HL-60 (cell line): ENCODE measurements around the gene CDRT15.

Experiments
- DNase-seq, 2 experiments: peaks; one replicate each; pipeline ENCODE4 v3.0.0-alpha.2; 2010 to 2020; ENCODE audit warnings: low read depth in 1 of 2, low spot score in 1 of 2
- H3K27ac ChIP-seq: fragments of 250-450 bp; sonication (Bioruptor Pico); replicated peaks from 2 replicates; pipeline ENCODE4 v1.5.1; 2020; ENCODE audit warnings: mild to moderate bottlenecking, moderate library complexity
- H3K27me3 ChIP-seq: fragments of 250-450 bp; sonication (Bioruptor Pico); 2 replicates; pipeline ENCODE4 v1.5.1; 2021; ENCODE audit warnings: mild to moderate bottlenecking, moderate library complexity; ENCODE audit not compliant: insufficient read depth, poor library complexity, severe bottlenecking
- H3K4me3 ChIP-seq: replicated peaks from 2 replicates; pipeline ENCODE4 v1.5.1; 2011; ENCODE audit warnings: mild to moderate bottlenecking, control low read depth, low read length; ENCODE audit not compliant: insufficient read depth
- GABPA ChIP-seq: IDR thresholded peaks from 2 replicates; pipeline ENCODE4 v1.6.1; 2012; ENCODE audit warnings: low read depth
- POLR2AphosphoS5 ChIP-seq: IDR thresholded peaks from 2 replicates; pipeline ENCODE4 v1.6.1; 2012; ENCODE audit warnings: low read depth
- SPI1 ChIP-seq: IDR thresholded peaks from 2 replicates; pipeline ENCODE4 v1.6.1; 2012; ENCODE audit warnings: low read depth, mild to moderate bottlenecking, borderline replicate concordance
- TF ChIP-seq, protein P1 (sequence below): IDR thresholded peaks from 2 replicates; pipeline ENCODE4 v1.6.1; 2012; ENCODE audit warnings: low read depth; ENCODE audit not compliant: insufficient replicate concordance
- TF ChIP-seq, protein P2 (sequence below): IDR thresholded peaks from one replicate; pipeline ENCODE4 v1.5.1; 2011; ENCODE audit warnings: low read length, control low read depth, inconsistent platforms; ENCODE audit not compliant: insufficient read depth

CDRT15 gene

DNA sequence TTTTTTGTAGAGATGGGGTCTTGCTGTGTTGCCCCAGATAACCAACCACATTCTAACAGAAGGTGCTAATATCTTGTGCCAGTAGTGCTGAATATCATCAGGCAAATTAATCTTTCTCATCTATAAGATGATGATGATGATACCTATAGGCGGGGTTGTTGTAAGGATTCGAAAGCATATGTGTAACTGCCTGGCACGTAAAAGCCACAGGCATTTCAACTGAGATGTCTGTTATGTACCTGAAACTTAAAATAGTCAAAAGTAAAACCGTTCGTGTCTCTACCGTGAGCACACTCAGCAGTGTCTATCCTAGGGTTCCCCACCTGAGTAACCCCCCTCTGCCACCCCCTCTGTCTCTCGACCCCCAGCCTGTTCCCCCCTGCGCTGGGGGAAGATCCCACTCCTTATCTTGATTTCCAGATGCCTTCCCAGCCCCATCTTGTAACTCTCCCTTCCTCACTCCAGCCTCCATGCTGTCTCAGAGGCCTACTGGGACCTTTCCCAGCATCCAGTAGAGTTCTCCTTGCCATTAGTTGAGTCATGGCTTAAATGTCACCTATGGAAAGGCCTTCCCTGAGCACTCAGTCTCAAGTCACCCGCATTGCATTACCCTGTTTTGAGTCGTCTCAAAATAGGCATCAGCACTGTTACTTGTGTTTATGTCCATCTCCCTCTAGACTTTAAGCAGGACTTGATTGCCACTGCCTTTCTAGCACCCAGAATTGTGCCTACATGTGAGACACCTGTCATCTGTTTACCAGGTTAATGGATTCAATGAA is 34.1 kb downstream of the CDRT15 start:
- no peak overlapping the region for H3K4me3 ChIP-seq
- H3K27ac ChIP-seq, result no peak overlapping the region
- TF ChIP-seq, protein P1, sequence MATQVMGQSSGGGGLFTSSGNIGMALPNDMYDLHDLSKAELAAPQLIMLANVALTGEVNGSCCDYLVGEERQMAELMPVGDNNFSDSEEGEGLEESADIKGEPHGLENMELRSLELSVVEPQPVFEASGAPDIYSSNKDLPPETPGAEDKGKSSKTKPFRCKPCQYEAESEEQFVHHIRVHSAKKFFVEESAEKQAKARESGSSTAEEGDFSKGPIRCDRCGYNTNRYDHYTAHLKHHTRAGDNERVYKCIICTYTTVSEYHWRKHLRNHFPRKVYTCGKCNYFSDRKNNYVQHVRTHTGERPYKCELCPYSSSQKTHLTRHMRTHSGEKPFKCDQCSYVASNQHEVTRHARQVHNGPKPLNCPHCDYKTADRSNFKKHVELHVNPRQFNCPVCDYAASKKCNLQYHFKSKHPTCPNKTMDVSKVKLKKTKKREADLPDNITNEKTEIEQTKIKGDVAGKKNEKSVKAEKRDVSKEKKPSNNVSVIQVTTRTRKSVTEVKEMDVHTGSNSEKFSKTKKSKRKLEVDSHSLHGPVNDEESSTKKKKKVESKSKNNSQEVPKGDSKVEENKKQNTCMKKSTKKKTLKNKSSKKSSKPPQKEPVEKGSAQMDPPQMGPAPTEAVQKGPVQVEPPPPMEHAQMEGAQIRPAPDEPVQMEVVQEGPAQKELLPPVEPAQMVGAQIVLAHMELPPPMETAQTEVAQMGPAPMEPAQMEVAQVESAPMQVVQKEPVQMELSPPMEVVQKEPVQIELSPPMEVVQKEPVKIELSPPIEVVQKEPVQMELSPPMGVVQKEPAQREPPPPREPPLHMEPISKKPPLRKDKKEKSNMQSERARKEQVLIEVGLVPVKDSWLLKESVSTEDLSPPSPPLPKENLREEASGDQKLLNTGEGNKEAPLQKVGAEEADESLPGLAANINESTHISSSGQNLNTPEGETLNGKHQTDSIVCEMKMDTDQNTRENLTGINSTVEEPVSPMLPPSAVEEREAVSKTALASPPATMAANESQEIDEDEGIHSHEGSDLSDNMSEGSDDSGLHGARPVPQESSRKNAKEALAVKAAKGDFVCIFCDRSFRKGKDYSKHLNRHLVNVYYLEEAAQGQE, result no peak
- TF ChIP-seq POLR2AphosphoS5 (no peak), GABPA (no peak), SPI1 (no peak)
- TF ChIP-seq, protein P2, sequence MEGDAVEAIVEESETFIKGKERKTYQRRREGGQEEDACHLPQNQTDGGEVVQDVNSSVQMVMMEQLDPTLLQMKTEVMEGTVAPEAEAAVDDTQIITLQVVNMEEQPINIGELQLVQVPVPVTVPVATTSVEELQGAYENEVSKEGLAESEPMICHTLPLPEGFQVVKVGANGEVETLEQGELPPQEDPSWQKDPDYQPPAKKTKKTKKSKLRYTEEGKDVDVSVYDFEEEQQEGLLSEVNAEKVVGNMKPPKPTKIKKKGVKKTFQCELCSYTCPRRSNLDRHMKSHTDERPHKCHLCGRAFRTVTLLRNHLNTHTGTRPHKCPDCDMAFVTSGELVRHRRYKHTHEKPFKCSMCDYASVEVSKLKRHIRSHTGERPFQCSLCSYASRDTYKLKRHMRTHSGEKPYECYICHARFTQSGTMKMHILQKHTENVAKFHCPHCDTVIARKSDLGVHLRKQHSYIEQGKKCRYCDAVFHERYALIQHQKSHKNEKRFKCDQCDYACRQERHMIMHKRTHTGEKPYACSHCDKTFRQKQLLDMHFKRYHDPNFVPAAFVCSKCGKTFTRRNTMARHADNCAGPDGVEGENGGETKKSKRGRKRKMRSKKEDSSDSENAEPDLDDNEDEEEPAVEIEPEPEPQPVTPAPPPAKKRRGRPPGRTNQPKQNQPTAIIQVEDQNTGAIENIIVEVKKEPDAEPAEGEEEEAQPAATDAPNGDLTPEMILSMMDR, result no peak
- H3K27me3 ChIP-seq, result no peaks in the 10 kb centered on the region
- DNase-seq, result no peak

DNA sequence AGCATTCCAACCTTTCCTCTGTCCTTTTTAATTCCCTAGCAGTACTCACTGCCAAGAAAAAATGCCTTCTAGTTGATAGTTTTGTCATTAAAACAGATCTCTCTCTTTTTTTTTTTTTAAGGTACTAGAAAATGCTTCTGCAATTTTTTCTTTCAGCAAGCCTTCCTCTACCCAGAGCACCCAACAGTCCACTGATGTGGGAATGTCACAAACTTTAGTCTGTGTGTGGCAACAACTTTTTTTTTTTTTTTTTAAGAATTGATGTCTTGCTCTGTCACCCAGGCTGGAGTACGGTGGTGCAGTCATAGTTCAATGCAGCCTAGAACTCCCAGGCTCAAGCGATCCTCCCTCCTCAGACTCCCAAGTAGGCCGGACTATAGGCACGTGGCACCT is 34.7 kb downstream of the CDRT15 start:
- Histone ChIP-seq H3K27ac (peak overlapping the region; percentile 61), H3K27me3 (no peaks in the 10 kb centered on the region), H3K4me3 (no peak overlapping the region)
- DNase-seq, result peak; percentile 5 to 10
- TF ChIP-seq SPI1 (no peak), GABPA (no peak), POLR2AphosphoS5 (no peak)
- TF ChIP-seq, protein P2, result no peak
- TF ChIP-seq, protein P1, result no peak

DNA sequence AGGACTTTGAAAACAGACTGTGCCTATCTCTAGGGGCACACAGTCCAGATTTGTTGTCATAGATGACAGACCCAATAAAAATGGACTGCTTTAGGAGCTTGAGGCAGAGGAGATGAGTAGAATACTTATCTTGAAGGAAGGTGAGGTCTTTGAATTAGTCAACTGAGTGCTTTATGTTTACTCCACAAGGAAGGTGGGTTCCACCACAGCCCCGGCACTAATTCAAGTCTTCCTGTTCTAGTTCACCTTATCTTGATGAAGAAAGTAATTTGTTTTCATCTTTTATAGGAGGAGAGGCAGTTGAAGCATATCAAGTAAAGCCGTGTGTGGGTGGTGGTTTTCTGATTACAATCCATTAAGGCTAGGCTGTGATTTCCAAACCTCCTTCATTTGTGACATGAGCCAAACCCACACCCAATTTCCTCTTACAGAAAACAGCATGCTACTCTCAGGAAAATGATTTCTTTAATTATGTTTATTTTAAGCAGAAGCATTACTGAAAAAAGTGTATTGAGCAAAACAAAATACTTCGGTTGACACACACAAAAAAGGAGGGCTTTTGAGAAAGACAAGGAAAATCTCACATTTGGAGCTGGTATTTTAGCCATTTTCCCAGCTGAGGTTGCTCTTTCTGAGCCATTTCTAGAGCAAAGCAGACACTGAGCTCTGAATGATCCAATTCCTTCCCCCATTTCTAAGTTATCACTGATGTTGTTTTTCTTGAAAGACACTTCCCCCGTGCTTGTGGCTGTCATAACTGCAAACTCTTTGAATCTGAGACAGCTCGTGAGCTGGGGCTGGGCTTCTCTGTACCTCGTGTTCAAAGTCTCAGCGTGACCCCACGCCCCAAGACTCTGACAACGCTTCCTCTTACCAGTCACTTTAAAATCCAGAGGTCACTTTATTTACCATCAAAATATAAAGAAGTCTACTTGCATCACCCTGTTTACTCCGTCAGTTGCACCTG is 35.4 kb downstream of the CDRT15 start:
- Histone ChIP-seq H3K4me3 (no peak overlapping the region), H3K27me3 (no peaks in the 10 kb centered on the region), H3K27ac (peak overlapping the region; percentile 61)
- peak; percentile 10 to 52 for DNase-seq
- TF ChIP-seq, protein P2, result no peak
